T-cell (primary cell): ENCODE results near the gene WDR7. TPM values are rescaled to one million over a fixed set of nuclear protein-coding genes. Genes with fewer than 3 reads are reported as not detected.

Source experiments
- ATAC-seq, 4 experiments: fragments of 200-7000 bp in 3 of 4; fragments of 150-1000 bp in 1 of 4; cut with Tn5 transposase; replicated peaks in 1 of 4; 1 replicate in 3 of 4; 2 replicates in 1 of 4; pipeline ENCODE4 v1.10.0; 2021; ENCODE audit warnings: moderate library complexity in 3 of 4, mild to moderate bottlenecking in 2 of 4, moderate number of reproducible peaks in 1 of 4
- CTCF ChIA-PET, 2 donors: fragments of 300-600 bp; sonication (Branson Sonifier 250); formaldehyde crosslinking; loops; one replicate each; lab custom pipeline; 2022; ENCODE audit warnings: antibody characterized with exemption in 2 of 2; lab: Charles Lee
- POLR2A ChIA-PET, 2 donors: fragments of 300-600 bp; sonication (Branson Sonifier 250); formaldehyde crosslinking; loops; one replicate each; lab custom pipeline; 2022; ENCODE audit warnings: antibody characterized with exemption in 2 of 2; lab: Charles Lee
- DNase-seq, 35 experiments: peaks; one replicate each; pipeline versions ENCODE4 v3.0.0 to v3.0.0-alpha.2; 2013 to 2023
- H3K27ac ChIP-seq: one replicate; pipeline ENCODE4 v1.5.1; 2013; ENCODE audit warnings: low read length
- H3K27me3 ChIP-seq, 2 experiments: replicated peaks in 1 of 2; 1 replicate in 1 of 2; 2 replicates in 1 of 2; pipeline versions ENCODE4 v1.6.1 to v1.7.0; 2013; ENCODE audit warnings: low read length in 1 of 2, mixed read lengths in 1 of 2; ENCODE audit not compliant: control insufficient read depth in 2 of 2, insufficient read depth in 2 of 2; ENCODE audit errors: extremely low read depth in 1 of 2
- H3K36me3 ChIP-seq, 2 donors: 1 replicate in 1 of 2; 2 replicates in 1 of 2; pipeline versions ENCODE4 v1.6.1 to v1.7.0; 2013; ENCODE audit warnings: low read length in 1 of 2; ENCODE audit not compliant: control insufficient read depth in 2 of 2, insufficient read depth in 1 of 2; ENCODE audit errors: extremely low read depth in 1 of 2
- H3K4me1 ChIP-seq, 2 experiments: 1 replicate in 1 of 2; 2 replicates in 1 of 2; pipeline versions ENCODE4 v1.6.1 to v1.7.0; 2013; ENCODE audit warnings: low read length in 2 of 2, mixed read lengths in 1 of 2; ENCODE audit not compliant: insufficient read depth in 2 of 2, control insufficient read depth in 1 of 2; ENCODE audit errors: extremely low read depth in 1 of 2
- H3K4me3 ChIP-seq, 2 donors: 1 replicate in 1 of 2; 2 replicates in 1 of 2; pipeline versions ENCODE4 v1.5.1 to v1.7.0; 2013; ENCODE audit warnings: mild to moderate bottlenecking in 2 of 2, low read length in 1 of 2, moderate library complexity in 1 of 2; ENCODE audit not compliant: control insufficient read depth in 1 of 2; ENCODE audit errors: extremely low read depth in 1 of 2
- H3K9me3 ChIP-seq: 2 replicates; pipeline ENCODE4 v1.7.0; 2013
- H3K27ac Mint-ChIP-seq, 2 donors: one replicate each; pipeline ENCODE4 v1.8.0; 2020 to 2021; ENCODE audit warnings: mild to moderate bottlenecking in 2 of 2, mixed read lengths in 2 of 2
- H3K27me3 Mint-ChIP-seq, 2 donors: one replicate each; pipeline ENCODE4 v1.8.0; 2021 to 2022; ENCODE audit warnings: mixed read lengths in 2 of 2
- H3K36me3 Mint-ChIP-seq: one replicate; pipeline ENCODE4 v1.8.0; 2021; ENCODE audit warnings: mixed read lengths
- H3K4me1 Mint-ChIP-seq, 3 donors: one replicate each; pipeline ENCODE4 v1.8.0; 2020 to 2022; ENCODE audit warnings: mixed read lengths in 3 of 3, mild to moderate bottlenecking in 1 of 3
- H3K4me3 Mint-ChIP-seq, 3 donors: one replicate each; pipeline ENCODE4 v1.8.0; 2020 to 2022; ENCODE audit warnings: mild to moderate bottlenecking in 3 of 3, mixed read lengths in 3 of 3, moderate library complexity in 3 of 3
- H3K9me3 Mint-ChIP-seq, 3 donors: one replicate each; pipeline ENCODE4 v1.8.0; 2020 to 2022; ENCODE audit warnings: mixed read lengths in 3 of 3
- WGBS: methylation state at CpG from one replicate; pipeline ENCODE4 v1.1.5; 2013; ENCODE audit warnings: missing lambda C conversion rate; ENCODE audit not compliant: insufficient coverage; 5-methylcytosine and 5-hydroxymethylcytosine counted together
- total RNA-seq, 35 experiments: library from RNA in 6 of 35; stranded (reverse) in 6 of 35; fragments of 120-200 nt in 1 of 35; gene quantifications; one replicate each; pipeline versions ENCODE4 v1.2.1 to v1.2.4 and lab custom pipeline; 2013 to 2026

The WDR7 gene
- total RNA-seq, 5 donors from 2014 or later (not counting 1 experiment from before 2014, with no cell fraction given), result 35.9 to 65.6 (median 41.5) TPM

GRCh38 chr18:56727399-56727798 is 76.2 kb downstream of the WDR7 start:
- Histone ChIP-seq H3K9me3 (no peaks in the 10 kb centered on the region), H3K27me3 (no peaks in the 10 kb centered on the region), H3K4me3 (no peak overlapping the region), H3K4me1 (no peaks in the 10 kb centered on the region), H3K27ac (no peak overlapping the region), H3K36me3 (peaks cover 0 to 19% of the 10 kb centered on the region in 2 donors)
- 57% methylated on average over 1 of the region's 5 CpGs for WGBS
- no peak overlapping the region for H3K27ac Mint-ChIP-seq
- H3K36me3 Mint-ChIP-seq, result peaks cover 66% of the 10 kb centered on the region
- CTCF ChIA-PET, result no interaction called here
- no peaks in the 10 kb centered on the region for H3K27me3 Mint-ChIP-seq
- H3K4me3 Mint-ChIP-seq, result no peak overlapping the region
- no peak for DNase-seq
- H3K4me1 Mint-ChIP-seq, result no peaks in the 10 kb centered on the region
- ATAC-seq, result no peak
- H3K9me3 Mint-ChIP-seq, result no peaks in the 10 kb centered on the region
- POLR2A ChIA-PET, result interaction anchor here in 1 of 2 donors (0.6 kb wide), 1 partner anchor 13 kb away, joined by 7 read pairs; no protein-coding TSS in a partner anchor

GRCh38 chr18:56728741-56729140 is 77.6 kb downstream of the WDR7 start:
- Mint-ChIP-seq H3K9me3 (no peaks in the 10 kb centered on the region), H3K36me3 (peaks cover 58% of the 10 kb centered on the region), H3K4me3 (no peak overlapping the region), H3K4me1 (no peaks in the 10 kb centered on the region), H3K27me3 (no peaks in the 10 kb centered on the region), H3K27ac (no peak overlapping the region)
- no peaks in the 10 kb centered on the region for H3K27me3 ChIP-seq
- ChIA-PET POLR2A (no interaction called here), CTCF (no interaction called here)
- no peak overlapping the region for H3K27ac ChIP-seq
- H3K4me3 ChIP-seq, result no peak overlapping the region
- H3K36me3 ChIP-seq, result peaks cover 0 to 27% of the 10 kb centered on the region in 2 donors
- 100% methylated on average over 1 of the region's 3 CpGs for WGBS
- H3K4me1 ChIP-seq, result no peaks in the 10 kb centered on the region
- DNase-seq (no peak), ATAC-seq (no peak)
- no peaks in the 10 kb centered on the region for H3K9me3 ChIP-seq

GRCh38 chr18:56738184-56738583 is 87.0 kb downstream of the WDR7 start:
- no peaks in the 10 kb centered on the region for H3K4me1 ChIP-seq
- no peak overlapping the region for H3K27ac Mint-ChIP-seq
- H3K4me3 Mint-ChIP-seq, result no peak overlapping the region
- WGBS, result 100% methylated on average over 1 of the region's 5 CpGs
- H3K9me3 ChIP-seq, result no peaks in the 10 kb centered on the region
- CTCF ChIA-PET, result no interaction called here
- no peaks in the 10 kb centered on the region for H3K27me3 Mint-ChIP-seq
- no peak for ATAC-seq
- peaks cover 41% of the 10 kb centered on the region for H3K36me3 Mint-ChIP-seq
- peaks cover 2 to 23% of the 10 kb centered on the region in 2 donors for H3K36me3 ChIP-seq
- no peaks in the 10 kb centered on the region for H3K9me3 Mint-ChIP-seq
- H3K4me1 Mint-ChIP-seq, result peaks cover 0 to 8% (median 0%) of the 10 kb centered on the region in 3 donors
- H3K27ac ChIP-seq, result no peak overlapping the region
- H3K4me3 ChIP-seq, result no peak overlapping the region
- no peaks in the 10 kb centered on the region for H3K27me3 ChIP-seq
- POLR2A ChIA-PET, result interaction anchor here (0.5 to 0.7 kb wide), 2 partner anchors 18 to 693 kb away, joined by 13 to 15 read pairs; no protein-coding TSS in a partner anchor
- DNase-seq, result no peak

- no peak for DNase-seq
- Histone ChIP-seq H3K27me3 (no peaks in the 10 kb centered on the region), H3K9me3 (no peaks in the 10 kb centered on the region), H3K36me3 (peaks cover 2 to 20% of the 10 kb centered on the region in 2 donors), H3K4me3 (no peak overlapping the region), H3K4me1 (no peaks in the 10 kb centered on the region), H3K27ac (no peak overlapping the region)
- ChIA-PET CTCF (interaction anchor here in 1 of 2 donors (0.6 kb wide), 1 partner anchor 900 kb away, joined by 11 read pairs; no protein-coding TSS in a partner anchor), POLR2A (interaction anchor here (0.6 to 0.7 kb wide), 2 partner anchors 12 to 54 kb away, joined by 3 to 7 read pairs; no protein-coding TSS in a partner anchor)
- peaks cover 29% of the 10 kb centered on the region for H3K36me3 Mint-ChIP-seq
- peaks cover 0 to 8% (median 0%) of the 10 kb centered on the region in 3 donors for H3K4me1 Mint-ChIP-seq
- no CpG with 5 or more reads among the region's 2 CpGs for WGBS
- no peaks in the 10 kb centered on the region for H3K9me3 Mint-ChIP-seq
- no peaks in the 10 kb centered on the region for H3K27me3 Mint-ChIP-seq
- ATAC-seq, result no peak
- H3K4me3 Mint-ChIP-seq, result no peak overlapping the region
- no peak overlapping the region for H3K27ac Mint-ChIP-seq
Observed at GRCh38 chr18:56739731-56740130, 88.6 kb downstream of the WDR7 start.

- H3K27ac ChIP-seq, result no peak overlapping the region
- DNase-seq, result no peak
- WGBS, result 100% methylated on average over 1 of the region's 1 CpG
- no peak for ATAC-seq
- H3K27me3 Mint-ChIP-seq, result no peaks in the 10 kb centered on the region
- H3K27me3 ChIP-seq, result no peaks in the 10 kb centered on the region
- H3K36me3 ChIP-seq, result peaks cover 2 to 16% of the 10 kb centered on the region in 2 donors
- peaks cover 0 to under 1% of the 10 kb centered on the region in 2 experiments for H3K4me1 ChIP-seq
- POLR2A ChIA-PET, result no interaction called here
- H3K4me1 Mint-ChIP-seq, result peaks cover 0 to 8% (median under 1%) of the 10 kb centered on the region in 3 donors
- H3K9me3 Mint-ChIP-seq, result no peaks in the 10 kb centered on the region
- CTCF ChIA-PET, result no interaction called here
- H3K27ac Mint-ChIP-seq, result no peak overlapping the region
- peaks cover 19% of the 10 kb centered on the region for H3K36me3 Mint-ChIP-seq
- H3K9me3 ChIP-seq, result no peaks in the 10 kb centered on the region
- no peak overlapping the region for H3K4me3 Mint-ChIP-seq
- H3K4me3 ChIP-seq, result no peak overlapping the region
Observed at GRCh38 chr18:56740645-56741044, 89.5 kb downstream of the WDR7 start.

- Mint-ChIP-seq H3K4me1 (peaks cover 4 to 14% (median 10%) of the 10 kb centered on the region in 3 donors), H3K27me3 (no peaks in the 10 kb centered on the region), H3K27ac (no peak overlapping the region), H3K36me3 (peaks cover 10% of the 10 kb centered on the region), H3K9me3 (no peaks in the 10 kb centered on the region), H3K4me3 (no peak overlapping the region)
- peaks cover 2 to 9% of the 10 kb centered on the region in 2 donors for H3K36me3 ChIP-seq
- no CpG with 5 or more reads among the region's 1 CpG for WGBS
- ChIA-PET POLR2A (no interaction called here), CTCF (no interaction called here)
- ATAC-seq, result no peak
- no peaks in the 10 kb centered on the region for H3K27me3 ChIP-seq
- H3K9me3 ChIP-seq, result no peaks in the 10 kb centered on the region
- DNase-seq, result no peak
- H3K4me3 ChIP-seq, result no peak overlapping the region
- peaks cover 0 to 7% of the 10 kb centered on the region in 2 experiments for H3K4me1 ChIP-seq
- H3K27ac ChIP-seq, result no peak overlapping the region
Observed at GRCh38 chr18:56741685-56742084, 90.5 kb downstream of the WDR7 start.
